Activated T-helper 1 cell treated with anti-CD3 and anti-CD28 coated beads, Interleukin-2, amount 50 U/mL, for 16 hours (primary cell): ENCODE data around the gene DCLK3.

Experiments used
- DNase-seq, 2 donors: peaks; one replicate each; pipeline ENCODE4 v3.0.0-alpha.2; 2020; ENCODE audit warnings: low read depth in 1 of 2, low spot score in 1 of 2

DCLK3 gene

DNA sequence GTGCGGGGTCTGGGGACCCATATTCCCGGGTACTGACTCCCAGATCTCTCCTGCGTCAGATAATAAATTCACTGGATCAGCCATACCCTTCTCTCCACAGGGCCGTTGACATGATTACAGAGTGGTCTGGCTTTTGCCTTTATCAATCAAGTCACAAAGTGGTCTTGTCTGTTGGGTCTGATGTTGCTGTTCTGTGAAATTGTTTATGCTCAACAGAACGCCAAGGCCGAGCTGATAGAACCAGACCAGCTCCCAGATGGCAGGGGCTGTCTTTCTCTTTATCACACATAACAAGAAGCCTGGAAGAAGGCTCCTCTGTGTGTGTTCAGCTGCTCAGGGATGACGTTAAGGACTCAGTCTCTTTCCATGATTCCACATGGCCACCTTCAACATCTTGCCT is 751 bp upstream of the DCLK3 start:
- DNase-seq = no peak

DNA sequence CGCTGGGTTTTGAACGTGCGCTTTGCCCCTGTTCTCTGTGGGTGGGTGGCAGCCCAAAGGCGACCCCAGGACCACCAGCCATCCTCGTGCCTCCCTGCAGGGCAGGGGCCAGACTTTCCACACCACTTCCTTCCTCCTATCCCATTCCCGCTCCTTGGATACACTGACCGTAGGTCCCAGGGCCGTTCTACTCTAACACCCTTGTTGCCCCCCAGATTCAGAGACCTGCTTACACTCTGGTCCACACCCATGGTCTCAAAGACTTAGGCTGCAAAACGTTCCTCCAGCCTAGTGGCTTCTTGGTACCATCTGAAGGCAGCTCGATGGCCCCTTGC is 318 bp upstream of the DCLK3 start:
- no peak for DNase-seq

- no peak for DNase-seq
These were observed 1.2 kb downstream of the DCLK3 start for GRCh38 chr3:36762918-36763849.

- no peak for DNase-seq
These were observed 2.6 kb downstream of the DCLK3 start for GRCh38 chr3:36761779-36762178.

DNA sequence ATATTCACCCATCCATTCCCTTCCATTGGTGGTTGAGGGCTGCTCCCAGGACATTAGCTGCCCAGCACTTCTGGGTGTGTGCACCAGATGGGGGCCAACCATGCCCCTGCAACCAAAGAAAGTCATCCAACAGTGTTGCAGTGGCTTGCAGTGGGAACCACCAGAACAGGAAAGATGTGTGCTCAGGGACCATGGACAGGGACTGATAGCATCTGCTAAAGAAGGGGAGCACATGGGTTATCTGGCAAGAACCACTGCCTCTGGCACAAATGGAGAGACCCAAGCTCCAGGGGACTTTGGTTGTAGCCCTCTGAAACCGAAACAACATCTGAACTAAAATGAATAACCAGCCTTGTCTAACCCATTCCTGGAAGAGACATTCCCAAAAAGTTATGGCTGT is 8.1 kb downstream of the DCLK3 start:
- DNase-seq = no peak

DNA sequence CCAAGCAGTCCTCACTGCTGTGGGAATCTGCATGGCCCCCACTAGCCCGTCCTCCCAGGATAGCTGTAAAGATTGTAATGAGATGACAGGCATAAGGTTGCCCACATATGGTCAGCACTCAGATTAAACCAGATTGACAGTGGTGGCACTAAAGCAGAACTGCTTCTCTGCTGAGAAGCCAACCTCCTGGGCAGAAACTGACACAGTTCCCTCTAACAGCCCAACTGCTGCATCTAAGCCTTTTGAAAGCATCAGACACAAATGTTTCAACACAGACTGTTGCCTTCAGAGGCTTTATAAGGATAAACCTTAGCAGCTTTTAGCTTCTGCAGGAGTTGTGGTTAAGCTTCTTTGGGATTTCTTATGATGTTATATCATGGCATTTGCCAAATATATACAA is 13.0 kb downstream of the DCLK3 start:
- no peak for DNase-seq

GRCh38 chr3:36750737-36751136 is 13.6 kb downstream of the DCLK3 start:
- no peak for DNase-seq

- DNase-seq = no peak
These were observed 19.6 kb downstream of the DCLK3 start for GRCh38 chr3:36744763-36745162.

DNA sequence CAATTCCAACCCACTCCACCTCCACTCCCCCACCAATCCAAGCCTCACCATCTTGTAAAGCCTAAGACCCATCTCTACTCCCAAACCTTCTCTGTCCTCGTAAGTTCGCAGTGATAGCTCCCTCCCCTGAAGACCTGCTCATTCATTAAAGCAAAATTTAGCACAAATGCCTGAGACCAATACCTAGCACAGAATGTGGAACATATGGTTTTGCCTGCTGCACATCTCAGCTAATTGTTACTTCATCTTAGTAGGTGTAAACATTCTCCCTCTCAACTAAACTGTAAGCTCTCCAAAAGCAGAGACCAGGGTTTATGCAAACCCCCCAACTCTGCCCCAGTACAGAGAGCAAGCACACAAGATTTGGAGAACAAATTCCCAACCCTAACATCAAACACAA is 20.5 kb downstream of the DCLK3 start:
- DNase-seq = no peak

DNA sequence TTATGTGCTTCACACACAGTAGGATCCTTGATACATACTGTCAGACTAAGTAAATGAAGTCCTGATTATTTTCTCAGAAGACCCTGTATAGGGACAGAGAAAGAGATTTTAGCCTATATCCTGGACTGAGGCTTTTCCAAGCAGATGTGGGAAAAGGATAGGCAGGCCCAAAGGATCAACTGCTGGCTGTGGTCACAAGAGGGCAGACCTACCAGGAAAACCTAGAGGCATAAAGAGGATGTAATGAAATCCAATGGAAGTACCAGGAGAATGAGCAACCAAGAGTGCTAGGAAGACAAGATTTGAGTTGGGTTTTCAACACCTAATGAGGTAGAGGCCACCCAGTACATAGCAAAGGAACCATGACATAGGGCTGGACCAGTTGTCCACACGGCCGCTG is 23.1 kb downstream of the DCLK3 start:
- DNase-seq = no peak

DNA sequence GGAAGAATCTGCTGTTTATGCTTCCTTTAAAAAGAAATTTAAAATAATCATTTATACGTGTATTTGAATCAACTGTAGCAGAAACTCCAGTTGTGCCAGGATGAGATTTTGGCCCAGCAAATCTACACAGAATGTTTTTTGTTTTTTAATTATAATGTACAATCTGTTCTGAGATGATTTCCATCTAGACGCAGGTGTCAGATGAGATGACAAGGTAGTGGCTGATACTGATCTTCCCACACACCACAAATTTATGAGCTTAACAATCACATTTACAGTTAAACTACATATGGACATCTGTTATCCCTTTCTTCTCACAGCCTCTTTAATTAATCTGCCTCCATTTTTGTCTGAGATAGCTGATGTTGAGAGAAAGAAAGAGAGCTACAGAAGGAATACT is 23.6 kb downstream of the DCLK3 start:
- DNase-seq = no peak

DNA sequence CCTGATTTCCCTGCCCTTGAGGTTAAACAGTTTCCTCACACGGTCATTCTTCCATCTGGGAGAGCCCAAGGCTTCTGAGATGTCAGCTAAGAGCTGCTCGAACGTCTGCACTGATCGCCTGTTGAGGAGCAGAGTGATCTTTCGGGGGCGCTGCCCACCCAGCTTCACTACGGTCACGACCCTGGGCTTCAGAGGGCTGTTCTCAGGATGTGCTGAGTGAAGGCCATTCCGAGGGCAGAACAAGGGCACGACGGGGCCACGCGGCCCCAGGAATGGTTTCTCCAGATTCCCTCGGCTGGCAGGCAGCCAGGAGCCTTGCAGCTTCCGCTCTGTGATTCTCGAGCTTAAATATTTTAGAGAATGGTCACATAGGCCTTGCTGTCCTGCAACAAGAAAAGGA is 25.7 kb downstream of the DCLK3 start:
- DNase-seq = no peak

- DNase-seq = no peak
These were observed 28.1 kb downstream of the DCLK3 start for GRCh38 chr3:36736301-36736700.

GRCh38 chr3:36734742-36735141 is 29.6 kb downstream of the DCLK3 start:
- DNase-seq = no peak

- no peak for DNase-seq
These were observed 30.6 kb downstream of the DCLK3 start for GRCh38 chr3:36733723-36734122.

DNA sequence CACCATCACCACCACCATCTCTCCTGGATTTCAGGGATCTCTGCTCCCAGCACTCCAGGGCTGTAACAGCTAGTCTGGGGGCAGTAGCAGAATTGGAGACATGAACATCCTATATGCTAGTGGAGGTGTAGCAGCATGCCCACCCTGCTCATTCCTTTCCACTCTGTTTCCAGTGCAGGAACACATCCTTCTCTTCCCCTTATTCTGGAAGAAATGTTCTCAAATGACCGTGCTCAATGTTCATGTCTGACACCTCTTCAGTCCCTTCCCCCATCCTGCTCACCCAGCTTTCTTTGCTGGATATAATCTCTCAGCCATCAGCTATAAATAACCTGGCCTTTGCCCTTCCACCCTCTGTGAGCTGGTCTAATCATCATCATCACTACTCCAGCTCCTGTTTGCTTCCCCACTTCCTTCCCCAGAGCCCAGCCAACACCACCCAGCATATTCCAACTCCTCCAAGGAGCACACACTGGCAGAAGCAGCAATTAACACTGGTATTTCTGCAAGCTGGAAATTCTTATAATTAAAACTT is 31.1 kb downstream of the DCLK3 start:
- DNase-seq = no peak

DNA sequence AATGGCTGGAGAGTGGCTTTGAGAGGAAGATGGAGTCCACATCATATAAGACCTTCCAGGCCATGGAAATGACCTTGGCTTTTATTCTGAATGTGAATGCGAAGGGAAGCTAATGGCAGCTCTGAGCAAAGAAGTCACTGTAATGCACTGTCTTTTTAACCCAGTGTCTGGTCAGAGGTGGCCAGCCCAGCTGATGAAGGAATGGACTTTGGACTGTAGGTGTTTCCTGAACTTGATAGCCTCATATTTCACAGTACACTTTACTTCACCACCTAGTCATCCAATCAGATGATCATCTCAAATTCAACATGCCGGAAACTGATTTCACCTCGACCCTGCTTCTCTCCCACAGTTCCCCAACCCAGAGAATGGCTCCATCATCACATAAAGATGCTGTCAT is 33.4 kb downstream of the DCLK3 start:
- DNase-seq = no peak

DNA sequence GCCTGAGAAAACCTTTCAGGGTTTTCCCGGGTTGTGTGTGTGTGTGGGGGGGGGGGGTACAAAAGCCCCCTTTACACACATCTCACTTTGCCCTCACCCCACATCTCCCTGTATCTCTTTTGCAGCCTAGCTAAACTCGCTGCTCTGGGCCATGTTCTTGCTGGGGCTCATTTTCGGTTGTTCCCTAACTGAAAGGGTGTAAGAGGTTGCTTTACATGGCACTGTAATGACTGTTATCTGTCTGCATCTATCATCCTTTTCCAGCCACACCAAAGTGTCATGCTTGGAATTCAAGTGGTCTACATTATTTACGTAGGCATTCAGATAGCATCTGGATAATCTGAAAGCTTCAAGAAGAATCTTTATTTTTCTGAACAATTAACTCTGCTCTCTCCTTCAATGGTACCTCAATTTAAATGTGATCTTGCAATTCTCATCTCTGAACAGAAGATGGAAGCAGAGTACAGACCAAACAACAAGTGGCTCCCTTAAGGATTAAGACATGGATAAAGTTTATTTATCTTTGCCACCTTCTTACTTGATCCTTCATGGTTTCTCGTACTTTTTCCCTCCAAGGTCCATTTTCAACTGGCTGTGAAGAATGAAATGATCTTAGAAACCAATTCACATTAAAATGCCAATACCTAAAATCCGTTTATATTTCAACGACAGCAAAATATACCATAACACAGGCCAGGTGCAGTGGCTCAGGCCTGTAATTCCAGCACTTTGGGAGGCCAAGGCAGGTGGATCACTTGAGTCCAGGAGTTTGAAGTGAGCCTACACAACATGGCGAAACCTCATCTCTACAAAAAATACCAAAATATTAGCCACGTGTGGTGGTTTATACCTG is 34.9 kb downstream of the DCLK3 start:
- DNase-seq = no peak

DNA sequence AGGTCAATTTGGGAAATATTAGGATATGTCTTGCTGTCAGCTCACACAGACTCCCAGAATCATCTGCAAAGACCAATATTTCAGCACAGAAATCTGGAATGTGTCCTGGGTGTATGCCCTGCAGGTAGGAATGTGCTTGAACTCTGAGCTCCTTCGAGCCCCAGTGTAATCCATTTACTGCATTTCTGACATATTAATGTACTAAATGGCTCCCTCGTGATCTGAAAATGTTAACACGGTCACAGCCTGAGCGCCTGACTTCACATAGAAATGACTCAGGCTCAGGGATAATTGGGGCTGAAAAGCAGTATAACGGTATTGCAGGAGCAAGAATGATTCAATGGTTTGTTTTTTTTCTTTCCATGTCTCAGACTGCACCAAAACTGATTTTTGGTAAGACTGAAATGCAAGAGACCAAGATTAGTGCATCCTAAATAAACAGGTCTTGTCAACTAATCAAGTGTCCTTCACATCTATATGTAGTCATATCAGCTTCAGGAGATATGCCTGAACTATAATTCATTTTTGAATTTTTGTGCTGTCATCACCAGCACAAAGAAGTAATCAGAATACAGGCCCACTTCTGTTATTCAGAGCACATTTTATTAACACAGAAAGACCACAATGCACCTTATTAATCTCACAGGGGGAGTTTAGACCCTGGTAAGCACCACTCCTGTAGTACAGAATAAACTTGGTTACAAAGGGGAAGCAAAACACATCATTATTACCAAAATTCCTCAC is 49.8 kb downstream of the DCLK3 start:
- DNase-seq = no peak

DNA sequence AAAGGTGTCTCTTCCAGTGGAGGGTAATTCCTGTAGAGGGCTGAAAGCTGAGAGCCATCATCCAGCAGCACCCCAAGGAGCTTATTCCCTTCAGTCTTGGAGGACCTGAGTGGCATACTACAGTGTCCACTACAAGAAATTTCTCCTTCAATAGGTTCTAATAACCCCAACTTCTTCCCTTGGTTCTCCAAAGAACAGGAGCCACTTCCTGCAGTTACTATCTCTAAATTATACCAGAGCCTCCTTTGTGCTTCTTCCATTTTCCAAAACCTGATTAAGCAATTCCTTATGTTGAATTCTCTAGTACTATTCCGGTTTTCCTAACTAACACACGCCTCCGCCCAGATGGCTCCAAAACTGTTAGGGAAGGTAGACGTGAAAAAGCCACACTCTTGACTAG is 50.4 kb downstream of the DCLK3 start:
- DNase-seq = no peak

GRCh38 chr3:36710606-36711005 is 53.7 kb downstream of the DCLK3 start:
- DNase-seq = no peak
